Astrocyte of the cerebellum (primary cell): ENCODE measurements around the gene AEBP2.
"Not testable (repeated sequence)": the region's sequence is repeated elsewhere in the genome, so short reads cannot be mapped to it uniquely, and the experiment has no call there.

Experiments
- DNase-seq: peaks from one replicate; pipeline ENCODE4 v3.0.0-alpha.2; 2011; ENCODE audit warnings: low read depth
- H3K4me3 ChIP-seq: 2 replicates; pipeline ENCODE4 v1.5.1; 2011; ENCODE audit warnings: mild to moderate bottlenecking, low read depth, low read length, moderate library complexity
- in situ Hi-C: cut with HindIII; loops from 2 replicates; pipeline ENCODE4 v1.10.0; 2017; ENCODE audit warnings: low sequenced_read_pairs
- TF ChIP-seq, protein P1 (sequence below): IDR thresholded peaks from 2 replicates; pipeline ENCODE4 v1.5.1; 2012; ENCODE audit warnings: low read length, low read depth, moderate library complexity, mild to moderate bottlenecking; ENCODE audit errors: missing control alignments

AEBP2 gene

DNA sequence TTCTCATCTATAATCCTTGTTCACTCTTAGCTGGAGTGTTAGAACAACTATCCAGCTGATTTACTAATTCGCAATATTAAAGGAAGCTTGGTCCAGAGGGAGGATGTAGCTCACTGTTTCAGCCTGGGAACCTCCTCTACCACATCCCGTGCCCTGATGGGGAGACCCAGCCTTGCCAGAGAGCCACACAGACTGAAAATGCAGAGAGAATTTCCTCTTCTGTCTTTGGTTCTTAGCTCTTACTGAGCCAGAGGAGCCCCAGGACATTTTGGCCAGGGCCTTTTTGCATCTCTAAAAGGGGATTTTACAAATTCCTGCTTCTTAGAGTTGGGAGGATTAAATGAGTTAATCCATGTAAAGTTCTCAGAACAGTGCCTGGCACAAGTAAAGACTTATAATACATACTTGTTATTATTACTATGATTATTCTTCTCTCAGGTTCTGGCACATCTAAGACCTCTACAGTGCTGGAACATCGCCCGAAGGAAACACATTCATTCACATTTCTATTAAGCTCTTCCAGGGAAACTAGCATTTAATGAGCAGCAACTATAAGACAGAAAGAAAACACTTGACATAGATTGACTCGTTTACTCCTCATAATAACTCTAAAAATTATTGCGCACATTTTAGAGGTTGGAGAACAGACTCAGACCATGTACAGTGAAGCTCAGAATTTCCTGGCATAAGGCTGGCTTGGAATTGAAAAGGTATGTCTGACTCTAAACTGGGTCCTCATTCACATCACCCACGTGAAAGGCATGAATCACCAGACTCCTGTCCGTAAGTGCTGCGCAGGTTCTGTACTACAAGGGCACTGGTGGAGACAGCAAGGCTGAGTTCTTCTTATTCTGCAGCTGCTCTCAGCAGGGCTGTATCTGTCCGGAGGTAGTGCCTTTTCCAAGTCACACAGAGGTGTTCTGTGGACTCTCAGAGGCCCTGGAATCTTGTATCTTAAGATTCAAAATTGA is 27.8 kb upstream of the AEBP2 start:
- in situ Hi-C loops = no loop called here
- H3K4me3 ChIP-seq = no peak overlapping the region
- DNase-seq = no peak
- TF ChIP-seq, protein P1, sequence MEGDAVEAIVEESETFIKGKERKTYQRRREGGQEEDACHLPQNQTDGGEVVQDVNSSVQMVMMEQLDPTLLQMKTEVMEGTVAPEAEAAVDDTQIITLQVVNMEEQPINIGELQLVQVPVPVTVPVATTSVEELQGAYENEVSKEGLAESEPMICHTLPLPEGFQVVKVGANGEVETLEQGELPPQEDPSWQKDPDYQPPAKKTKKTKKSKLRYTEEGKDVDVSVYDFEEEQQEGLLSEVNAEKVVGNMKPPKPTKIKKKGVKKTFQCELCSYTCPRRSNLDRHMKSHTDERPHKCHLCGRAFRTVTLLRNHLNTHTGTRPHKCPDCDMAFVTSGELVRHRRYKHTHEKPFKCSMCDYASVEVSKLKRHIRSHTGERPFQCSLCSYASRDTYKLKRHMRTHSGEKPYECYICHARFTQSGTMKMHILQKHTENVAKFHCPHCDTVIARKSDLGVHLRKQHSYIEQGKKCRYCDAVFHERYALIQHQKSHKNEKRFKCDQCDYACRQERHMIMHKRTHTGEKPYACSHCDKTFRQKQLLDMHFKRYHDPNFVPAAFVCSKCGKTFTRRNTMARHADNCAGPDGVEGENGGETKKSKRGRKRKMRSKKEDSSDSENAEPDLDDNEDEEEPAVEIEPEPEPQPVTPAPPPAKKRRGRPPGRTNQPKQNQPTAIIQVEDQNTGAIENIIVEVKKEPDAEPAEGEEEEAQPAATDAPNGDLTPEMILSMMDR = no peak

DNA sequence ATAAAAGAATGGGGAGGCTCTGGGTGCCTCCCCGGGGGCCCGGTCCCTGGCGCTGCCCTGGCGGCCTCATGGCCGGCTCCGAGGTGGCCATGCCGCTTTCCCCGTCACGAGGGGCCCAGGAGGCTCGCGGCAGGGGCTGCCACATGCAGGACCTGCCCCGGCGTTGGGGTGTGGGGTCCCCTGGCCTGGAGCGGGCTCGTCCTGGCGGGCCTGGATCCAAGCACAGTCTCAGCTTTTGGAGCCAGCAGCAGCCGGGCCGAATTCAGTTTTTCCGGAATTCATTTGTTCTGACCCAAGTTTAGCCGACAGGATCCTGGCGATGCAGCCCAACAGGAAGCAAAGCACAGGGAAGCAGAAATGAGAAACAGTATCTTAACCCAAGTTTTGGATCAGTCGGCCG is 26.4 kb upstream of the AEBP2 start:
- H3K4me3 ChIP-seq = no peak overlapping the region
- in situ Hi-C loops = no loop called here
- TF ChIP-seq, protein P1 = no peak
- no peak for DNase-seq

DNA sequence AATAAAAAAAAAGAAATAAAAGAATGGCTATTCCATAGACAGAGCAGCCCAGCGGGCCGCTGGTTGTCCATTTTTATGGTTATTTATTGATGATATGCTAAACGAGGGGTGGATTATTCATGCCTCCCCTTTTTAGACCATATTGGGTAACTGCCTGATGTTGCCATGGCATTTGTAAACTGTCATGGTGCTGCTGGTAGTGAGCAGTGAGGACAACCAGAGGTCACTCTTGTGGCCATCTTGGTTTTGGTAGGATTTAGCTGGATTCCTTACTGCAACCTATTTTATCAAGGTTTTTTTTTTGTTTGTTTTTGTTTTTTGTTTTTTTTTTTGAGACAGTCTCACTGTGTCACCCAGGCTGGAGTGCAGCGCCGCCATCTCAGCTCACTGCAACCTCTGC is 25.7 kb upstream of the AEBP2 start:
- in situ Hi-C loops, DNase-seq: not testable (repeated sequence)

DNA sequence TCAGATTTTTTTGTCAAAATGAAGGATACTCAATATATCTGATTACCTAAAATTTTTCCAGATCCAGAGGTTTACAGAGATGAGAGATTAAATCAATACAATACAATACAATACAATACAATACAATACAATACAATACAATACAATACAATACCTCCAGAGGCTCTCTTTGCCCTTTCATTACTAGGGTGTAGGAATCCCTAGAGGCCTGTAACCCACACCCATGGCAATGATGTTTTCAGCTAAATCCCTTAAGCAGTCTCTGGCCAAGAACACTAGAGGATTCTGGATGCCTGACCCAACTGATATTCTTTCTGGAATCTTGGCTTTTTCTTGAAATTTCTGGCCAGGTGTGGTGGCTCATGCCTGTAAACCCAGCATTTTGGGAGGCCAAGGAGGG is 23.7 kb upstream of the AEBP2 start:
- H3K4me3 ChIP-seq = no peak overlapping the region
- DNase-seq = no peak
- TF ChIP-seq, protein P1 = no peak
- in situ Hi-C loops = no loop called here

More for the DNA sequence above, 25.7 kb upstream of the AEBP2 start:
- H3K4me3 ChIP-seq = not testable (repeated sequence)

DNA sequence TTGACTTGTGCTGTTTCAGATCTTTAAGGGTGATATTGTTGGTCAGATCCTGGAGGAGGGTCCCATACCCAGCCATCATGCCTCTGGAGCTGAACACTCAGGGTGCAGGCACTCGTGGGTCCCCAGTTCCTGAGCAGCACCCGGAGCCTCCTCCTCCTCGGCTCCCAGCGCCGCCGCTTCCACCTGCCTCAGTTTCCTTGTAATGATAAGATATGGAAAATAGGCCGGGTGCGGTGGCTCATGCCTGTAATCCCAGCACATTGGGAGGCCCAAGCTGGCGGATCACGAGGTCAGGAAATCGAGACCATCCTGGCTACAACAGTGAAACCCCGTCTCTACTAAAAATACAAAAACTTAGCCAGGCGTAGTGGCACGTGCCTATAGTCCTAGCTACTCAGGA is 20.2 kb upstream of the AEBP2 start:
- TF ChIP-seq, protein P1 = no peak
- no peak for DNase-seq
- in situ Hi-C loops = no loop called here
- no peak overlapping the region for H3K4me3 ChIP-seq

DNA sequence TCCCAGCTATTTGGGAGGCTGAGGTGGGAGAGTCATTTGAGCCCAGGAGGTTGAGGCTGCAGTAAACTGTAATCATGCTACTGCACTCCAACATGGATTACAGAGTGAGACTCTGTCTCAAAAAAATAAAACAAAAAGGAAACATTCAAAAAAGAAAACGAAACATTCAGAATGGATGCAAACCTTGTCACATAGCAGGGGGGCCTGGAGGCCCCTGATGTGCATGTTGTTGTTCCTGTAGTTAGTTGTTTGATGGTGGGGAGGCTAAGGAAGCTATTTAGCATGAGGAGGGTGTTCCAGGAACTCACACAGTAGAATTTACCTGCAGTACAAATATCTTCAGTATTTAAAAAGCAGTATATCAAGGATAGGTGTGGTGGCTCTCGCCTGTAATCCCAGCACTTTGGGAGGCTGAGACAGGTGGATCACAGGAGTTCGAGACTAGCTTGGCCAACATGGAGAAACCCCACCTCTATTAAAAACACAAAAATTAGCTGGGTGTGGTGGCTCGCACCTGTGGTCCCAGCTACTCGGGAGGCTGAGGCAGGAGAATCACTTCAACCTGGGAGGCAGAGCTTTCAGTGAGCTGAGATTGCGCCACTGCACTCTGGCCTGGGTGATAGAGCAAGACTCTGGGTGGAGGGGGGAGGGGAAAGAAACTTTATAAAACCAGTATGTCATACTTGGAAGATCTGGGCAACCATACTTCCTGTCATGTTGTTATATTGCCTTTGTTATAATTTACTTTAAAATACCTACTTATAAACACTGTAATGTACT is 17.6 kb upstream of the AEBP2 start:
- in situ Hi-C loops = no loop called here
- no peak overlapping the region for H3K4me3 ChIP-seq
- TF ChIP-seq, protein P1 = no peak
- no peak for DNase-seq
